Activated naive CD8-positive, alpha-beta T cell treated with anti-CD3 and anti-CD28 coated beads, Interleukin-2, amount 50 U/mL, for 24 hours (primary cell): ENCODE data around the gene MRPL44.
"Not testable (repeated sequence)": the region's sequence is repeated elsewhere in the genome, so short reads cannot be mapped to it uniquely, and the experiment has no call there.

ENCODE experiments used
- ATAC-seq: fragments of 150-1000 bp; cut with Tn5 transposase; one replicate; pipeline ENCODE4 v1.10.0; 2021
- DNase-seq: peaks from one replicate; pipeline ENCODE4 v3.0.0; 2021
- H3K27ac Mint-ChIP-seq: one replicate; pipeline ENCODE4 v1.8.0; 2021; ENCODE audit warnings: mild to moderate bottlenecking, mixed read lengths
- H3K27me3 Mint-ChIP-seq: one replicate; pipeline ENCODE4 v1.8.0; 2021; ENCODE audit warnings: mixed read lengths
- H3K36me3 Mint-ChIP-seq: one replicate; pipeline ENCODE4 v1.8.0; 2021; ENCODE audit warnings: low read depth, mixed read lengths
- H3K4me1 Mint-ChIP-seq: one replicate; pipeline ENCODE4 v1.8.0; 2021; ENCODE audit warnings: mixed read lengths
- H3K4me3 Mint-ChIP-seq: one replicate; pipeline ENCODE4 v1.8.0; 2021; ENCODE audit warnings: mild to moderate bottlenecking, moderate library complexity, mixed read lengths
- H3K9me3 Mint-ChIP-seq: one replicate; pipeline ENCODE4 v1.8.0; 2021; ENCODE audit warnings: mixed read lengths

MRPL44 gene

GRCh38 chr2:223996391-223996790 is 39.1 kb downstream of the MRPL44 start:
- Mint-ChIP-seq H3K9me3 (no peaks in the 10 kb centered on the region), H3K4me1 (peaks cover 9% of the 10 kb centered on the region), H3K4me3 (no peak overlapping the region), H3K27me3 (no peaks in the 10 kb centered on the region), H3K27ac (peak overlapping the region; percentile 48), H3K36me3 (peaks cover 21% of the 10 kb centered on the region)
- no peak for ATAC-seq
- DNase-seq, result no peak

- no peak for ATAC-seq
- no peak for DNase-seq
These were observed 40.7 kb downstream of the MRPL44 start for GRCh38 chr2:223997938-223998337.

GRCh38 chr2:223998948-223999347 is 41.7 kb downstream of the MRPL44 start:
- Mint-ChIP-seq H3K27ac (no peak overlapping the region), H3K4me3 (no peak overlapping the region), H3K36me3 (peaks cover 22% of the 10 kb centered on the region), H3K27me3 (no peaks in the 10 kb centered on the region), H3K9me3 (no peaks in the 10 kb centered on the region), H3K4me1 (peaks cover 9% of the 10 kb centered on the region)
- ATAC-seq (no peak), DNase-seq (no peak)

More at GRCh38 chr2:223997938-223998337, 40.7 kb downstream of the MRPL44 start:
- H3K4me1 Mint-ChIP-seq, result peaks cover 9% of the 10 kb centered on the region
- peaks cover 22% of the 10 kb centered on the region for H3K36me3 Mint-ChIP-seq
- no peaks in the 10 kb centered on the region for H3K9me3 Mint-ChIP-seq
- no peak overlapping the region for H3K4me3 Mint-ChIP-seq
- no peaks in the 10 kb centered on the region for H3K27me3 Mint-ChIP-seq
- no peak overlapping the region for H3K27ac Mint-ChIP-seq

- Mint-ChIP-seq H3K27me3 (no peaks in the 10 kb centered on the region), H3K4me1 (peaks cover 7% of the 10 kb centered on the region), H3K9me3 (no peaks in the 10 kb centered on the region), H3K27ac (no peak overlapping the region), H3K36me3 (peaks cover 22% of the 10 kb centered on the region), H3K4me3 (no peak overlapping the region)
- ATAC-seq (no peak), DNase-seq (no peak)
These were observed 42.6 kb downstream of the MRPL44 start for GRCh38 chr2:223999862-224000261.

- not testable (repeated sequence) for H3K27ac Mint-ChIP-seq, H3K4me3 Mint-ChIP-seq, DNase-seq, H3K4me1 Mint-ChIP-seq, ATAC-seq, H3K9me3 Mint-ChIP-seq, H3K27me3 Mint-ChIP-seq
- H3K36me3 Mint-ChIP-seq, result peaks cover 19% of the 10 kb centered on the region
These were observed 43.4 kb downstream of the MRPL44 start for GRCh38 chr2:224000662-224001061.

- DNase-seq (no peak), ATAC-seq (no peak)
- Mint-ChIP-seq H3K9me3 (no peaks in the 10 kb centered on the region), H3K4me1 (no peaks in the 10 kb centered on the region), H3K27ac (no peak overlapping the region), H3K27me3 (no peaks in the 10 kb centered on the region), H3K4me3 (no peak overlapping the region), H3K36me3 (peaks cover 12% of the 10 kb centered on the region)
These were observed 46.9 kb downstream of the MRPL44 start for GRCh38 chr2:224004105-224004695.

GRCh38 chr2:224008702-224009261 is 51.5 kb downstream of the MRPL44 start:
- Mint-ChIP-seq H3K36me3 (peaks cover 2% of the 10 kb centered on the region), H3K27ac (no peak overlapping the region), H3K4me1 (peaks cover 10% of the 10 kb centered on the region), H3K9me3 (peaks cover 3% of the 10 kb centered on the region), H3K27me3 (no peaks in the 10 kb centered on the region), H3K4me3 (no peak overlapping the region)
- no peak for DNase-seq
- ATAC-seq, result no peak

- ATAC-seq (no peak), DNase-seq (no peak)
- Mint-ChIP-seq H3K4me1 (peaks cover 10% of the 10 kb centered on the region), H3K36me3 (peaks cover 2% of the 10 kb centered on the region), H3K27me3 (no peaks in the 10 kb centered on the region), H3K9me3 (peaks cover 3% of the 10 kb centered on the region), H3K4me3 (no peak overlapping the region), H3K27ac (no peak overlapping the region)
These were observed 52.5 kb downstream of the MRPL44 start for GRCh38 chr2:224009605-224010315.

GRCh38 chr2:224011837-224012236 is 54.6 kb downstream of the MRPL44 start:
- DNase-seq, result no peak
- Mint-ChIP-seq H3K4me1 (peaks cover 21% of the 10 kb centered on the region), H3K9me3 (peaks cover 3% of the 10 kb centered on the region), H3K27me3 (no peaks in the 10 kb centered on the region), H3K36me3 (peaks cover 2% of the 10 kb centered on the region), H3K4me3 (no peak overlapping the region), H3K27ac (no peak overlapping the region)
- ATAC-seq, result no peak

GRCh38 chr2:224014336-224014735 is 57.1 kb downstream of the MRPL44 start:
- H3K4me3 Mint-ChIP-seq, result no peak overlapping the region

GRCh38 chr2:224016963-224017362 is 59.7 kb downstream of the MRPL44 start:
- H3K4me3 Mint-ChIP-seq, result no peak overlapping the region
- H3K4me1 Mint-ChIP-seq, result peaks cover 19% of the 10 kb centered on the region

More at GRCh38 chr2:224014336-224014735, 57.1 kb downstream of the MRPL44 start:
- no peaks in the 10 kb centered on the region for H3K27me3 Mint-ChIP-seq
- H3K9me3 Mint-ChIP-seq, result peaks cover 3% of the 10 kb centered on the region
- ATAC-seq (no peak), DNase-seq (no peak)
- H3K27ac Mint-ChIP-seq, result no peak overlapping the region
- peaks cover 2% of the 10 kb centered on the region for H3K36me3 Mint-ChIP-seq
- H3K4me1 Mint-ChIP-seq, result peaks cover 25% of the 10 kb centered on the region

More at GRCh38 chr2:224016963-224017362, 59.7 kb downstream of the MRPL44 start:
- ATAC-seq, result peak; percentile 42
- H3K27me3 Mint-ChIP-seq, result no peaks in the 10 kb centered on the region
- no peak for DNase-seq
- no peaks in the 10 kb centered on the region for H3K9me3 Mint-ChIP-seq
- H3K36me3 Mint-ChIP-seq, result no peaks in the 10 kb centered on the region
- H3K27ac Mint-ChIP-seq, result no peak overlapping the region
